Lung (tissue), 12 donors: ENCODE data around the gene ADAM17. TPM values are rescaled to one million over a fixed set of nuclear protein-coding genes. Genes with fewer than 3 reads are reported as not detected.
A peak's percentile ranks its signal among the peaks of the same experiment; 100 is the strongest.

Source experiments
- ATAC-seq: fragments of 200-7000 bp; cut with Tn5 transposase; one replicate; pipeline ENCODE4 v1.9.1; 2020; ENCODE audit warnings: moderate number of reproducible peaks; ENCODE audit not compliant: insufficient read depth, low FRiP score
- DNase-seq, 3 donors: peaks; one replicate each; pipeline ENCODE4 v3.0.0-alpha.2; 2013 to 2017
- H3K27ac ChIP-seq, 2 donors: one replicate each; pipeline ENCODE4 v1.5.1; 2013; ENCODE audit warnings: mild to moderate bottlenecking in 2 of 2, moderate library complexity in 2 of 2, control low read depth in 1 of 2, inconsistent platforms in 1 of 2, low read depth in 1 of 2, low read length in 1 of 2
- H3K27me3 ChIP-seq, 3 donors: one replicate each; pipeline ENCODE4 v1.5.1; 2013; ENCODE audit warnings: low read length in 2 of 3; ENCODE audit not compliant: control insufficient read depth in 3 of 3, insufficient read depth in 3 of 3
- H3K36me3 ChIP-seq, 4 donors: one replicate each; pipeline ENCODE4 v1.5.1; 2013; ENCODE audit warnings: low read length in 4 of 4, mild to moderate bottlenecking in 1 of 4, moderate library complexity in 1 of 4; ENCODE audit not compliant: control insufficient read depth in 4 of 4, insufficient read depth in 4 of 4
- H3K4me1 ChIP-seq, 5 donors: one replicate each; pipeline ENCODE4 v1.5.1; 2013; ENCODE audit warnings: low read length in 5 of 5, mild to moderate bottlenecking in 2 of 5, moderate library complexity in 1 of 5; ENCODE audit not compliant: control insufficient read depth in 5 of 5, insufficient read depth in 5 of 5
- H3K4me3 ChIP-seq: one replicate; pipeline ENCODE4 v1.5.1; 2013; ENCODE audit warnings: mild to moderate bottlenecking, control low read depth, moderate library complexity
- H3K9ac ChIP-seq, 2 donors: one replicate each; pipeline ENCODE4 v1.5.1; 2013; ENCODE audit warnings: low read length in 2 of 2, control low read depth in 1 of 2; ENCODE audit not compliant: insufficient read depth in 1 of 2
- H3K9me3 ChIP-seq, 4 donors: one replicate each; pipeline ENCODE4 v1.5.1; 2013; ENCODE audit warnings: low read length in 3 of 4, mild to moderate bottlenecking in 1 of 4, moderate library complexity in 1 of 4; ENCODE audit not compliant: control insufficient read depth in 4 of 4, insufficient read depth in 3 of 4
- CTCF ChIP-seq: IDR thresholded peaks from 2 replicates; pipeline ENCODE4 v1.5.1; 2012; ENCODE audit warnings: mild to moderate bottlenecking; ENCODE audit errors: control extremely low read depth, extremely low read depth
- WGBS, 2 donors: extraction: QIAGEN DNeasy Blood & Tissue Kit; methylation state at CpG; one replicate each; pipeline ENCODE4 v1.1.7; 2013; 5-methylcytosine and 5-hydroxymethylcytosine counted together
- polyA plus RNA-seq, 2 donors: library from polyadenylated mRNA; stranded (reverse); fragments of 200-250 nt; gene quantifications; one replicate each; pipeline ENCODE4 v1.2.1, GENCODE V29; 2013
- total RNA-seq, 2 donors: library from RNA; depleted of rRNA in 1 of 2; stranded (reverse); fragments of >200 nt in 1 of 2; gene quantifications; one replicate each; pipeline ENCODE4 v1.2.1, GENCODE V29; 2014 to 2021
- donor health status: control.
- donor health status: control.
- donor health status: Bipolar disorder and iron deficiency.
- donor health status: healthy.
- donor health status: DM: yes; HTN: yes; CAD: no.

ADAM17 gene
- total and polyA plus RNA-seq, 4 donors = 16.8 to 56.1 (median 41.2) TPM

DNA sequence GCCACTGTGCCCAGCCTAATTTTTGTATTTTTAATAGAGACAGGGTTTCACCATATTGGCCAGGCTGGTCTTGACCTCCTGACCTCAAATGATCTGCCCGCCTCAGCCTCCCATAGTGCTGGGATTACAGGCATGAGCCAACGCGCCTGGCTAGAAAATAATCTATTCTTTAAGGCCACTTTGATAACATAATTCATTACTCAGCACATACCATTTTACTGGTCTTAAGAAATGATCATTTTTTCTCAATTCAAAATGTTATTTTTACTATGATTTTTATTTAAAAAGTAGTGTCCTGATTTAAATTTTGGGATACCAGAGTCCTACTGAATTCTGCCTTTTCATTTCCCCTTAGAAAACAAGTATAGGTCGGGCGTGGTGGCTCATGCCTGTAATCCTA lies 27.0 kb upstream of the ADAM17 start:
- DNase-seq (no peak), ATAC-seq (no peak)
- TF ChIP-seq CTCF = no peak
- 93 to 99% methylated on average over 5 of the region's 5 CpGs for WGBS, 2 donors
- H3K27me3 ChIP-seq = no peaks in the 10 kb centered on the region
- H3K9me3 ChIP-seq = no peaks in the 10 kb centered on the region
- H3K9ac ChIP-seq = no peak overlapping the region
- no peak overlapping the region for H3K27ac ChIP-seq
- no peak overlapping the region for H3K4me3 ChIP-seq
- H3K36me3 ChIP-seq = peaks cover 7 to 22% (median 11%) of the 10 kb centered on the region in 4 donors
- H3K4me1 ChIP-seq = no peaks in the 10 kb centered on the region

DNA sequence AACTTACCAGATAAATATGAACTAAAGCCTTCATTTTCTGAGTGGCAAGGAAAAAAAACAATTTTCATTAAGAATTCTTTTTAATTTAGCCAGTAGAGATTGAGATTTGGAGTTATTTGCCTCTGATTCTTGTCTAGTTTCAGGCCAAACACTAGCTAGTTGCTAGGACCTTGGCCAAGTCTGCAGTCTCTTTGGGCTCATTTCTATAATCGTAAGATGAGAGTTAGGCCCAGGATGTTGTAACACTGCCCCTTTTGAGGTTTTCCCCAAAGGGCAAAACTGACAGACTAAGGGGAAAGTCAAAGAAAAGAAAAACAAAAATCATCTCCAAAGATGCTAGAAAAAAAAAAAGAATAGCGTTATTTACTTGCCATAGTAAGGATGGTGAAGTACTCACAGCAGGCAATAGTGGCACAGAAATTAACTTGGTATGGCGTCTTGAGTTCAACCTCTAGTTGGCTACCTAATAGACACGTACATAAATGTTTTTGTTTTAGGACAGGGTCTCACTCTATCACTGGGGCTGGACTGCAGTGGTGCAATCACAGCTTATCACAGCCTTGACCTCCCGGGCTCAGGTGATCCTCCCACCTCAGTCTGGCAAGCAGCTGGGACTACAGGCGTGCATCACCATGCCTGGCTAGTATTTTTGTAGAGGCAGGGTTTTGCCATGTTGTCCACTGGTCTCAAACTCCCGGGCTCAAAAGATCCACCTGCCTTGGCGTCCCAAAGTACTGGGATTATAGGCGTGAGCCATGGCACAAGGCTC lies 23.0 kb upstream of the ADAM17 start:
- Histone ChIP-seq H3K4me3 (no peak overlapping the region), H3K27me3 (no peaks in the 10 kb centered on the region), H3K27ac (peak overlapping the region in 1 of 2 donors; percentile 14), H3K36me3 (peaks cover 0 to 3% (median 2%) of the 10 kb centered on the region in 4 donors), H3K4me1 (peaks cover 0 to 12% (median 0%) of the 10 kb centered on the region in 5 donors), H3K9ac (no peak overlapping the region), H3K9me3 (no peaks in the 10 kb centered on the region)
- DNase-seq (no peak), ATAC-seq (no peak)
- TF ChIP-seq CTCF = no peak
- 88 to 90% methylated on average over 9 of the region's 9 CpGs for WGBS, 2 donors

DNA sequence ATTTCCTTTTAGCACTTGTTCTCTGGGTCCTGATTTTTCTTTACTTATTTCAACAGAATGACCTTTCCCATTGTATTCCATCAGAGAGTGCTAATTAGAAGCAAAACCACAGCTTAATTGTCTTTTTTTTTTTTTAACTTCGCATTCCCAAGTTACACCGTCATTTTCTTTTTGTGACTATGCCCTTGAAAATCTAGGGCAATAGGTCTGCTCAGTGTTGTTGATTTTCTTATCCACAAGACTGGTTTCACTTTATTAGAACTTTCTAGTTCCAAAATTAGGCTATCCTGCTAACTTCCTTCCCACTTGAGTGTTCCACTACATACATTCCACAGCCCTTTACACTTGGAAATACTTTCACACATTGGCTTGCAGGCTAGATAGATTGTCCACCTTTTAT lies 18.7 kb upstream of the ADAM17 start:
- peak overlapping the region in 1 of 2 donors; percentile 23 for H3K27ac ChIP-seq
- ATAC-seq = no peak
- H3K9ac ChIP-seq = no peak overlapping the region
- H3K4me1 ChIP-seq = peaks cover 0 to 16% (median 0%) of the 10 kb centered on the region in 5 donors
- H3K4me3 ChIP-seq = no peak overlapping the region
- H3K27me3 ChIP-seq = no peaks in the 10 kb centered on the region
- no peaks in the 10 kb centered on the region for H3K9me3 ChIP-seq
- DNase-seq = peak in 2 of 3 donors; percentile 37 to 58
- no peak for TF ChIP-seq CTCF
- 48 to 68% methylated on average over 2 of the region's 2 CpGs for WGBS, 2 donors
- no peaks in the 10 kb centered on the region for H3K36me3 ChIP-seq

DNA sequence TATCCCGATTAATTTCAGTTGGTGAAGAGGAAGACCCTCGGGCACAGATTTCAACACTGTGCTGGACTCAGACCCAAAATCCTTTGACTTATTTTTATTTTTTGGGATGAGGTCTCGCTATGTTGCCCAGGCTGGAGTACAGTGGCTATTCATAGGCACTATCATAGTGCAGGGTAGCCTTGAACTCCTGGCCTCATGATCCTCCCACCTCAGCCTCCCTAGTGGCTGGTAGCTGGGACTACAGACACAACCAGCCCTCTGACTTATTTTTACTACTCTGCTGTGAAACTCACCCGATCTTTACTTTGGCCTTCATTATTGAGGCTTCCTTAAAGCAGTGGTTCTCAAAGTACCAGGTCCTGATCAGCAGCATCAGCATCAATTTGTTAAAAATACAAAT lies 18.2 kb upstream of the ADAM17 start:
- H3K4me3 ChIP-seq = no peak overlapping the region
- no peaks in the 10 kb centered on the region for H3K9me3 ChIP-seq
- H3K4me1 ChIP-seq = peaks cover 0 to 16% (median 0%) of the 10 kb centered on the region in 5 donors
- peak overlapping the region; percentile 22 to 23 for H3K27ac ChIP-seq
- H3K36me3 ChIP-seq = no peaks in the 10 kb centered on the region
- no peak overlapping the region for H3K9ac ChIP-seq
- TF ChIP-seq CTCF = no peak
- H3K27me3 ChIP-seq = no peaks in the 10 kb centered on the region
- DNase-seq (no peak), ATAC-seq (no peak)
- 85 to 97% methylated on average over 4 of the region's 4 CpGs for WGBS, 2 donors
